22Rv1 (cell line): Measurements from ENCODE around the gene MED26.
"Not testable (repeated sequence)": the region's sequence is repeated elsewhere in the genome, so short reads cannot be mapped to it uniquely, and the experiment has no call there.

Source experiments
- H3K27ac ChIP-seq: fragments of 450-650 bp; 2 replicates; pipeline ENCODE4 v1.5.1; 2017
- ZFX ChIP-seq: fragments of 450-650 bp; IDR thresholded peaks from 2 replicates; pipeline ENCODE4 v1.6.1; 2017; ENCODE audit warnings: antibody characterized with exemption, borderline replicate concordance
- TF ChIP-seq, protein P1 (sequence below): fragments of 450-650 bp; IDR thresholded peaks from 2 replicates; pipeline ENCODE4 v1.5.1; 2017; ENCODE audit warnings: mild to moderate bottlenecking

Gene MED26

DNA sequence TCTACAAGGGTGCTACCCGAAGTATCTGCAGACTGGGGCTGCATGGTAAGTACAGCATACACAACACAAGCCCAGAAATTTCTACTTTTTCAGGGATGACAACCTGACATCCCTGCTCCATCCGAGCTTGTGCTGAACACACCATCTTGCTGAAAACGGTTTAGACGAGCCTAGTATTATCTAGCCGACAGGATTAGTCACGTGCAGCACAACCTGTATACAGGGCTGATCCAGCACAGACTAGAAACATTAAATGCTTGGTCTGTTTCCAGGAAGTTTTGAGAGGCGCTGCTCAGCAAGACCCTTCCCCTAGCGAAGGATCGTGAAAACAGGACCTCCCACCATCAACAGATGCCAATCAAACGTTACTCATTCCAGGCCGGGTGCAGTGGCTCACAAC, 27.7 kb upstream of the MED26 start:
- TF ChIP-seq ZFX: no peak
- TF ChIP-seq, protein P1, sequence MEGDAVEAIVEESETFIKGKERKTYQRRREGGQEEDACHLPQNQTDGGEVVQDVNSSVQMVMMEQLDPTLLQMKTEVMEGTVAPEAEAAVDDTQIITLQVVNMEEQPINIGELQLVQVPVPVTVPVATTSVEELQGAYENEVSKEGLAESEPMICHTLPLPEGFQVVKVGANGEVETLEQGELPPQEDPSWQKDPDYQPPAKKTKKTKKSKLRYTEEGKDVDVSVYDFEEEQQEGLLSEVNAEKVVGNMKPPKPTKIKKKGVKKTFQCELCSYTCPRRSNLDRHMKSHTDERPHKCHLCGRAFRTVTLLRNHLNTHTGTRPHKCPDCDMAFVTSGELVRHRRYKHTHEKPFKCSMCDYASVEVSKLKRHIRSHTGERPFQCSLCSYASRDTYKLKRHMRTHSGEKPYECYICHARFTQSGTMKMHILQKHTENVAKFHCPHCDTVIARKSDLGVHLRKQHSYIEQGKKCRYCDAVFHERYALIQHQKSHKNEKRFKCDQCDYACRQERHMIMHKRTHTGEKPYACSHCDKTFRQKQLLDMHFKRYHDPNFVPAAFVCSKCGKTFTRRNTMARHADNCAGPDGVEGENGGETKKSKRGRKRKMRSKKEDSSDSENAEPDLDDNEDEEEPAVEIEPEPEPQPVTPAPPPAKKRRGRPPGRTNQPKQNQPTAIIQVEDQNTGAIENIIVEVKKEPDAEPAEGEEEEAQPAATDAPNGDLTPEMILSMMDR: no peak
- no peak overlapping the region for H3K27ac ChIP-seq

DNA sequence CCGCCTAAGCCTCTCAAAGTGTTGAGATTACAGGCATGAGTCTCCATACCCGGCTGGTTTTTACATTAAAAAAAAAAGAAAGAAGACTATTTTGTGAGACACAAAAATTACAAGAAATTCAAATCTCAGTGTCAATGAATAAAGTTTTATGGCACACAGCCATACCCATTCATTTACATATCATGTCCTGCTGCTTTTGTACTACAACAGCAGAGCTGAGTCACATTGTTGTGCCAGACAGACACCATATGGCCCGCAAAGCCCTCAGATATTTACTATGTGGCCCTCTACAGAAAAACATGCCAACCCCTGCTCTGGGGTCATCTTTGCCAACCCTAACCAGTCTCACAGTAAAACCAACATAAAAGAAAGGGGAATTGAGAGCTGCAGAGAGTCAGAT, 26.6 kb upstream of the MED26 start:
- no peak overlapping the region for H3K27ac ChIP-seq
- no peak for TF ChIP-seq ZFX
- TF ChIP-seq, protein P1: no peak

DNA sequence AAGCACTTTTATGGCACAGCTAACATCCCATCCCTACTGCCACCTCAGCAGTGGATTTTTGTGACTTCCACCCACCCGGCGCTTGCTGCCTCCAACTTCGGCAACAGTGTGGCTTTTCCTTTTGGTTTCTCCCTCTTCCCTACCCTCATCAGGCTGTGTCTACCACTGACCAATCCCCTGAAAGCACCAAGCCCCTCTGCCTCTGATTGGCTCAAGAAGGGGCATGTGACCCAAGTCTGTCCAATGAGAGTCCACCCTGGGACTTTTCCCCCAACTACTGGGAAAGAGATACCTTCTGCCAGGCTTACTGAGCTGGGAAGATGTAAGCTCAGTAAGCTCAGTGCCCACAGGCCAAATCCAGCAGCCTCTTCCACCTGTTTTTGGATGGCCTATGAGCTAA, 26.1 kb upstream of the MED26 start:
- H3K27ac ChIP-seq: no peak overlapping the region; the same call in 1 of the 2 replicates
- TF ChIP-seq, protein P1: no peak
- no peak for TF ChIP-seq ZFX

DNA sequence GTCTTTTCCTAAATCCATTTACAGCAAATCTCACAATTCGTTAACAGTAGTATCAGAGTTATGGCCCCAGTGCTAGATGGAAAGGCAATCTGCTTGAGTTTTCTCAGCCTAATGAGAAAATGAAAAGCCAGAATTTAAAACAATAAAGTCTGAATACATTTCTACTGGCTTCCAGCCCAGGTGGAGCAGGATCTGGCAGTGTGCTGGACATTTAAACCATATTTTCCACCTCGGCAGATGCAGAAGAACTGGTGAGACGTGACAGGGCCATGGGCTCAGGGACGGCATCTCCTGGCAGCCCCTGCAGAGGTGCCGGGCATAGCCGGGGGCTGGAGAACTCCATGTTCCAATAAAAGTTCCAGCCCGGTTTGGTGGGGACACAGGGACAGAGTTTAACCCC, 24.9 kb upstream of the MED26 start:
- peak overlapping the region; percentile 54 for H3K27ac ChIP-seq
- no peak for TF ChIP-seq ZFX
- TF ChIP-seq, protein P1: no peak

DNA sequence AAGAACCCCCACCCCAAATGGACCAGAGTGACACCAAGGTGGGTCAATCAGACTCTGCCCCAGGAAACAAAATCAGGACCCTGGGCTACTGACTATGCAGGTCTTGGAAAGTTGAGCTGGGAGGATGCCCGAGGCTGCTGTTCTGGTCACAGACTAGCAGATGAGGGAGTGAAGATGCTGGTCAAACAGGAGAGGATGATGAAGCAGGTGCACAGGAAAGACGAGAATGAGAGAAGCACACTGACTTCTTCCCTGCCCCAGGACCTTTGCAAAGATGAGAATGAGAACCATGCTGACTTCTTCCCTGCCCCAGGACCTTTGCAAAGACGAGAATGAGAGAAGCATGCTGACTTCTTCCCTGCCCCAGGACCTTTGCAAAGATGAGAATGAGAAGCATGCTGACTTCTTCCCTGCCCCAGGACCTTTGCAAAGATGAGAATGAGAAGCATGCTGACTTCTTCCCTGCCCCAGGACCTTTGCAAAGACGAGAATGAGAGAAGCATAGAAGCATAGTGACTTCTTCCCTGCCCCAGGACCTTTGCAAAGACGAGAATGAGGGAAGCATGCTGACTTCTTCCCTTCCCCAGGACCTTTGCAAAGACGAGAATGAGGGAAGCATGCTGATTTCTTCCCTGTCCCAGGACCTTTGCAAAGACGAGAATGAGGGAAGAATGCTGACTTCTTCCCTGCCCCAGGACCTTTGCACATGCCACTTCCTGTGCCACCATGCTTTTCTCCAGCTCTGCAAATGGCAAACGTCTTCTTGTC, 23.6 kb upstream of the MED26 start:
- H3K27ac ChIP-seq: not testable (repeated sequence)

DNA sequence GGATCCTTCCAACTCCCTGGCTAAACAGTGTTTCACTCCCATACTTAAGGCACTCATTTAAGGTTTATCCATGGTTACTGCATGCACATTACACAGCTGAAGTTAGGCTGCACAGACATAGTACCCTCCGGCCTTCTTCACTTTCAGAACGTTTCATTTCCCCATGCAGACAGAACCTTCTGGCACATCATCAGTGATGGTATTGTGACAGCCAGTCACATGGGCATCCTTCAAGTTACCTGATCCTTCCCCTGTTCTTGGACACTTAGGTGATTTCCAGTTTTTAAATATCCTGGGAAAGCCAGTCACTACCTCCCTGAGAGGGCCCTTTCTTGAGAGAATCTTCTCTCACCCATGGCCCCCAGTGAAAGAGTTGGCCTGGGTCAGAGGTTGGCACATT, 22.8 kb upstream of the MED26 start:
- no peak overlapping the region for H3K27ac ChIP-seq
- TF ChIP-seq, protein P1: no peak
- TF ChIP-seq ZFX: no peak

DNA sequence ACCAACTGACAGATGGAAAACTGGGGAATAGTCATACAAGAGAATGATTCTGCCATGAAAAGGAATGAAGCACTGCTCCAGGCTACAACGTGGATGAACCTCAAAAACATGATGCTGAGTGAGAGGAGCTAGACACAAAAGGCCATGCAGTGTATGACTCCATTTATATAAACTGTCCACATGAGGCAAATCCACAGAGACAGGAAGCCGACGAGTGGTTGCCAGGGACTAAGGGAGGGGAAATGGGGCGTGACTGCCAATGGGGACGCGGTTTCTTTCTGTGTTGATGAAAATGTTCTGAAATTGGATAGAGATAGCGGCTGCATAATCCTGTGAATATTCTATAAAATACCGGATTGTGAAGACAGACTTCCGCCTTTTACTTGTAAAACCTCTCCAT, 21.7 kb upstream of the MED26 start:
- no peak overlapping the region for H3K27ac ChIP-seq
- TF ChIP-seq, protein P1: no peak
- no peak for TF ChIP-seq ZFX

DNA sequence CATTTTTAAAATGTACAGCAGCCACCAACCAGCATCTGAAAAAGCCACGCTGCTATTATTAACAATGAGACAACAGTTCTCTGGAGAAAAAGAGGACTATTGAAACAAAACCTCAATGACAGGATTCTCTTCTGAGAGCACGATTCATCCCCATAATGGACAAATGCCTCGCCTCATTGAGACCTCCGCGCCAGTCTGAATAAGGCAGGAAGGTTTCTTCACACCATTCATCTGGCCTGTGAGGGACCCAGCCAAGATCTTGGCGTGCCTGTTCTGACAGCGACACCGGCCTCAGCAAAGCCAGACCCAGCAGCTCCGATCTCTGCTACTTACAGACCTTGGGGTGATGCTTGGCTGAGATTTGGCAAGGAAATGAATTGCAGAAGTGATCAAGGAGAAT, 17.1 kb upstream of the MED26 start:
- TF ChIP-seq ZFX: no peak
- TF ChIP-seq, protein P1: no peak
- no peak overlapping the region for H3K27ac ChIP-seq
